Endodermal cell (in vitro differentiated cells): ENCODE results near the gene IST1. TPM values are rescaled to one million over a fixed set of nuclear protein-coding genes. Genes with fewer than 3 reads are reported as not detected.

ENCODE experiments used
- DNase-seq: peaks from one replicate; pipeline ENCODE4 v3.0.0-alpha.2; 2017
- H3K27ac ChIP-seq: 2 replicates; pipeline ENCODE4 v1.5.1; 2013; ENCODE audit warnings: mild to moderate bottlenecking, low read depth, low read length, moderate library complexity
- H3K27me3 ChIP-seq: 2 replicates; pipeline ENCODE4 v1.6.1; 2013; ENCODE audit warnings: mild to moderate bottlenecking, low read length, moderate library complexity; ENCODE audit not compliant: insufficient read depth, control insufficient read depth, poor library complexity, severe bottlenecking
- H3K36me3 ChIP-seq: 2 replicates; pipeline ENCODE4 v1.7.0; 2013; ENCODE audit warnings: mild to moderate bottlenecking, low read length, moderate library complexity; ENCODE audit not compliant: control insufficient read depth, insufficient read depth
- H3K4me1 ChIP-seq: one replicate; pipeline ENCODE4 v1.7.0; 2013; ENCODE audit warnings: low read length; ENCODE audit not compliant: control insufficient read depth, insufficient read depth
- H3K4me3 ChIP-seq: 2 replicates; pipeline ENCODE4 v1.5.1; 2013; ENCODE audit warnings: mild to moderate bottlenecking, low read length, moderate library complexity
- H3K9ac ChIP-seq: 2 replicates; pipeline ENCODE4 v1.6.1; 2013; ENCODE audit warnings: mild to moderate bottlenecking, low read length, moderate library complexity; ENCODE audit not compliant: poor library complexity, severe bottlenecking; ENCODE audit errors: extremely low read depth
- H3K9me3 ChIP-seq: 2 replicates; pipeline ENCODE4 v1.6.1; 2013; ENCODE audit warnings: mild to moderate bottlenecking, low read length, moderate library complexity; ENCODE audit not compliant: control insufficient read depth
- H3K27ac Mint-ChIP-seq: 2 replicates; pipeline ENCODE4 v1.8.0; 2020; ENCODE audit warnings: mixed read lengths
- H3K27me3 Mint-ChIP-seq: 2 replicates; pipeline ENCODE4 v1.8.0; 2021; ENCODE audit warnings: mild to moderate bottlenecking, mixed read lengths; ENCODE audit not compliant: insufficient read depth
- H3K36me3 Mint-ChIP-seq: 2 replicates; pipeline ENCODE4 v1.8.0; 2020; ENCODE audit warnings: low read depth, mixed read lengths
- H3K4me1 Mint-ChIP-seq: 2 replicates; pipeline ENCODE4 v1.8.0; 2020; ENCODE audit warnings: mixed read lengths
- H3K4me3 Mint-ChIP-seq: 2 replicates; pipeline ENCODE4 v1.8.0; 2020; ENCODE audit warnings: mild to moderate bottlenecking, moderate library complexity, mixed read lengths
- H3K9me3 Mint-ChIP-seq: 2 replicates; pipeline ENCODE4 v1.8.0; 2020; ENCODE audit warnings: mild to moderate bottlenecking, mixed read lengths
- WGBS, 2 experiments: methylation state at CpG; one replicate each; pipeline versions ENCODE4 v1.1.5 to v1.1.7; 2013; ENCODE audit warnings: missing lambda C conversion rate in 2 of 2, mixed read lengths in 1 of 2; ENCODE audit not compliant: insufficient coverage in 1 of 2, insufficient read length in 1 of 2; 5-methylcytosine and 5-hydroxymethylcytosine counted together
- total RNA-seq, 2 donors: library from RNA; stranded (reverse); fragmentation: NEBNext Ultra II Directional in 1 of 2; extraction: Animal tissue kit (Norgen Biotek cat#: 25700) in 1 of 2; gene quantifications; 2 replicates in 1 of 2; 3 replicates in 1 of 2; pipeline ENCODE4 v1.2.1, GENCODE V29; 2021
- TF ChIP-seq, protein P1 (sequence below): fragments of 200-600 bp; sonication (generic); conservative IDR thresholded peaks from 2 replicates; pipeline ENCODE4 v1.5.0; 2021; ENCODE audit warnings: antibody characterized with exemption, mild to moderate bottlenecking

Gene IST1
- total RNA-seq, 2 donors from 2014 or later: 259 to 319 TPM

GRCh38 chr16:71954180-71954579 is 58.8 kb downstream of the IST1 start:
- no peak overlapping the region for H3K4me3 ChIP-seq
- H3K9me3 ChIP-seq: no peaks in the 10 kb centered on the region
- Mint-ChIP-seq H3K4me3 (no peak overlapping the region), H3K27me3 (peaks cover 15% of the 10 kb centered on the region), H3K27ac (no peak overlapping the region), H3K36me3 (no peaks in the 10 kb centered on the region), H3K9me3 (no peaks in the 10 kb centered on the region), H3K4me1 (no peaks in the 10 kb centered on the region)
- H3K9ac ChIP-seq: no peak overlapping the region
- H3K36me3 ChIP-seq: no peaks in the 10 kb centered on the region
- no peaks in the 10 kb centered on the region for H3K27me3 ChIP-seq
- no peak overlapping the region for H3K27ac ChIP-seq
- TF ChIP-seq, protein P1, sequence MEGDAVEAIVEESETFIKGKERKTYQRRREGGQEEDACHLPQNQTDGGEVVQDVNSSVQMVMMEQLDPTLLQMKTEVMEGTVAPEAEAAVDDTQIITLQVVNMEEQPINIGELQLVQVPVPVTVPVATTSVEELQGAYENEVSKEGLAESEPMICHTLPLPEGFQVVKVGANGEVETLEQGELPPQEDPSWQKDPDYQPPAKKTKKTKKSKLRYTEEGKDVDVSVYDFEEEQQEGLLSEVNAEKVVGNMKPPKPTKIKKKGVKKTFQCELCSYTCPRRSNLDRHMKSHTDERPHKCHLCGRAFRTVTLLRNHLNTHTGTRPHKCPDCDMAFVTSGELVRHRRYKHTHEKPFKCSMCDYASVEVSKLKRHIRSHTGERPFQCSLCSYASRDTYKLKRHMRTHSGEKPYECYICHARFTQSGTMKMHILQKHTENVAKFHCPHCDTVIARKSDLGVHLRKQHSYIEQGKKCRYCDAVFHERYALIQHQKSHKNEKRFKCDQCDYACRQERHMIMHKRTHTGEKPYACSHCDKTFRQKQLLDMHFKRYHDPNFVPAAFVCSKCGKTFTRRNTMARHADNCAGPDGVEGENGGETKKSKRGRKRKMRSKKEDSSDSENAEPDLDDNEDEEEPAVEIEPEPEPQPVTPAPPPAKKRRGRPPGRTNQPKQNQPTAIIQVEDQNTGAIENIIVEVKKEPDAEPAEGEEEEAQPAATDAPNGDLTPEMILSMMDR: no peak
- peaks cover 3% of the 10 kb centered on the region for H3K4me1 ChIP-seq
- 88 to 94% methylated on average over 2 to 5 of the region's 5 CpGs for WGBS, 2 experiments
- no peak for DNase-seq

DNA sequence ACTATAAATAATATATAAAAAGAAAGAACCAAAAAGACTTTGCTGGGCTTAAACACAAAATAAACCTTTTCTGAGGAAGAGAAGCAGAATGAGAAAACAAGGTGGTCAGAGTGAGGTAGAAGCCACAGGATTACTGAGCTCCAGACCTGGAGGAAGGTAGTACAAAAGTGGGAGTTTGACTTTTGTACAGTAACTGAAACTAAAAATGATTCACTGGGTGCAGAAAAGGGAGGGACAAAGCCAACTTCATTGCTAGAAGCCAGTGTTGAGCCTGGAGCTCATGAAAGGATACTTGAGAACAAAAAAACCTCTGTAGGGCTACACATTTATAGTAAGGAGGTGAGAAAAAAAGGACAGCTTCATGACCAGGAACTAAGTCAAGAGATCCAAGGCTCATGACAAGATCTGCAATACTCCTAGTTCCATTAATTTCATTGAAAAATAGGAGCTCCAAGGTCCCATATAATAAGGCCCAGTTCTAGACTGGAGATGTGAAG is 59.4 kb downstream of the IST1 start:
- no peak overlapping the region for H3K27ac Mint-ChIP-seq

GRCh38 chr16:71956486-71956885 is 61.2 kb downstream of the IST1 start:
- H3K27ac ChIP-seq: no peak overlapping the region
- H3K27me3 ChIP-seq: no peaks in the 10 kb centered on the region
- no peaks in the 10 kb centered on the region for H3K36me3 Mint-ChIP-seq
- no peaks in the 10 kb centered on the region for H3K36me3 ChIP-seq
- H3K4me3 ChIP-seq: no peak overlapping the region
- H3K9me3 Mint-ChIP-seq: no peaks in the 10 kb centered on the region
- H3K27me3 Mint-ChIP-seq: peaks cover 15% of the 10 kb centered on the region
- no peak overlapping the region for H3K4me3 Mint-ChIP-seq
- TF ChIP-seq, protein P1: no peak
- 95 to 99% methylated on average over 2 of the region's 3 CpGs for WGBS, 2 experiments
- no peaks in the 10 kb centered on the region for H3K9me3 ChIP-seq
- no peak overlapping the region for H3K9ac ChIP-seq
- no peak overlapping the region for H3K27ac Mint-ChIP-seq
- H3K4me1 Mint-ChIP-seq: no peaks in the 10 kb centered on the region
- no peak for DNase-seq
- peaks cover 2% of the 10 kb centered on the region for H3K4me1 ChIP-seq

More for the DNA sequence above, 59.4 kb downstream of the IST1 start:
- H3K9me3 Mint-ChIP-seq: no peaks in the 10 kb centered on the region
- no peaks in the 10 kb centered on the region for H3K27me3 ChIP-seq
- no peak overlapping the region for H3K4me3 Mint-ChIP-seq
- DNase-seq: no peak
- H3K36me3 Mint-ChIP-seq: no peaks in the 10 kb centered on the region
- no peak overlapping the region for H3K9ac ChIP-seq
- H3K27me3 Mint-ChIP-seq: peaks cover 15% of the 10 kb centered on the region
- no peaks in the 10 kb centered on the region for H3K9me3 ChIP-seq
- H3K4me3 ChIP-seq: no peak overlapping the region
- H3K4me1 ChIP-seq: peaks cover 3% of the 10 kb centered on the region
- TF ChIP-seq, protein P1: no peak
- H3K27ac ChIP-seq: no peak overlapping the region
- no peaks in the 10 kb centered on the region for H3K4me1 Mint-ChIP-seq
- H3K36me3 ChIP-seq: no peaks in the 10 kb centered on the region
